Aorta (tissue), 5 donors: ENCODE data around the gene ACOT7. TPM values are rescaled to one million over a fixed set of nuclear protein-coding genes. Genes with fewer than 3 reads are reported as not detected.
A peak's percentile ranks its signal among the peaks of the same experiment; 100 is the strongest.

Experiments used
- ATAC-seq: fragments of 200-7000 bp; cut with Tn5 transposase; one replicate; pipeline ENCODE4 v1.9.1; 2022; ENCODE audit warnings: moderate library complexity; ENCODE audit not compliant: low FRiP score
- DNase-seq, 2 donors: peaks; one replicate each; pipeline ENCODE4 v3.0.0-alpha.2; 2020
- H3K27ac ChIP-seq, 2 donors: one replicate each; pipeline ENCODE4 v1.5.1; 2013; ENCODE audit warnings: low read length in 2 of 2, mild to moderate bottlenecking in 2 of 2, moderate library complexity in 2 of 2, control low read depth in 1 of 2, inconsistent platforms in 1 of 2, low read depth in 1 of 2
- H3K27me3 ChIP-seq, 2 donors: one replicate each; pipeline ENCODE4 v1.6.1; 2013; ENCODE audit warnings: control low read depth in 1 of 2, low read length in 1 of 2, mild to moderate bottlenecking in 1 of 2, moderate library complexity in 1 of 2; ENCODE audit not compliant: insufficient read depth in 2 of 2, control insufficient read depth in 1 of 2
- H3K36me3 ChIP-seq, 2 donors: one replicate each; pipeline ENCODE4 v1.6.1; 2013; ENCODE audit warnings: control low read depth in 1 of 2, low read length in 1 of 2, mild to moderate bottlenecking in 1 of 2; ENCODE audit not compliant: insufficient read depth in 2 of 2, control insufficient read depth in 1 of 2
- H3K4me1 ChIP-seq, 2 donors: one replicate each; pipeline ENCODE4 v1.6.1; 2013; ENCODE audit warnings: low read length in 2 of 2, control low read depth in 1 of 2, mild to moderate bottlenecking in 1 of 2, moderate library complexity in 1 of 2; ENCODE audit not compliant: insufficient read depth in 2 of 2, control insufficient read depth in 1 of 2
- H3K4me3 ChIP-seq, 2 donors: one replicate each; pipeline ENCODE4 v1.5.1; 2013; ENCODE audit warnings: low read length in 2 of 2, control low read depth in 1 of 2, mild to moderate bottlenecking in 1 of 2
- H3K9me3 ChIP-seq: one replicate; pipeline ENCODE4 v1.6.1; 2013; ENCODE audit warnings: mild to moderate bottlenecking, low read length; ENCODE audit not compliant: control insufficient read depth
- WGBS, 2 donors: extraction: QIAGEN DNeasy Blood & Tissue Kit; methylation state at CpG; one replicate each; pipeline ENCODE4 v1.1.7; 2013; 5-methylcytosine and 5-hydroxymethylcytosine counted together
- intact Hi-C, 2 donors: fragments of 100-400 bp; cut with DNase I; formaldehyde crosslinking; loops; one replicate each; pipeline versions ENCODE4 v1.14.2 to v1.15.0; 2022
- polyA plus RNA-seq, 2 donors: library from polyadenylated mRNA; stranded (reverse); fragments of 200-250 nt; gene quantifications; one replicate each; pipeline ENCODE4 v1.2.3, GENCODE V29; 2013
- total RNA-seq, 2 donors: library from RNA; stranded (reverse); fragmentation: NEBNext Ultra II Directional; extraction: Animal tissue kit (Norgen Biotek cat#: 25700); gene quantifications; one replicate each; pipeline ENCODE4 v1.2.1, GENCODE V29; 2021
- donor health status: healthy with polysubstance abuse.
- donor health status: Bipolar disorder and iron deficiency.
- donor health status: DM: no; HTN: no; CAD: no.
- donor health status: DM: no; HTN: no; CAD: no.
- donor health status: DM: yes; HTN: yes; CAD: no.

Gene ACOT7
- total and polyA plus RNA-seq, 4 donors, result 12.5 to 22.6 (median 17.6) TPM

- DNase-seq, result no peak
- H3K4me1 ChIP-seq, result no peaks in the 10 kb centered on the region
- H3K36me3 ChIP-seq, result no peaks in the 10 kb centered on the region
- H3K9me3 ChIP-seq, result no peaks in the 10 kb centered on the region
- H3K4me3 ChIP-seq, result no peak within 1 kb of the TSS
- WGBS, 2 donors, result 7 to 9% methylated on average over 57 to 99 of the region's 99 CpGs
- H3K27me3 ChIP-seq, result peaks cover 0 to 2% of the 10 kb centered on the region in 2 donors
- no peak within 1 kb of the TSS for H3K27ac ChIP-seq
- no peak for ATAC-seq
- intact Hi-C loops, result no loop called here
These were observed 31.3 kb upstream of the ACOT7 start, which contains the start of gene ESPN for GRCh38 chr1:6424619-6425593. Gene ESPN, plus strand, starts transcription at chr1:6424776. Its CDS starts 180 bp downstream, at chr1:6424956.

GRCh38 chr1:6424000-6424565 lies 30.5 kb upstream of the ACOT7 start:
- no peak for ATAC-seq
- WGBS, 2 donors, result 3 to 4% methylated on average over 35 of the region's 35 CpGs
- no peak for DNase-seq
- Histone ChIP-seq H3K9me3 (no peaks in the 10 kb centered on the region), H3K27me3 (peaks cover 0 to 2% of the 10 kb centered on the region in 2 donors), H3K4me3 (no peak overlapping the region), H3K4me1 (no peaks in the 10 kb centered on the region), H3K36me3 (no peaks in the 10 kb centered on the region), H3K27ac (no peak overlapping the region)
- intact Hi-C loops, result no loop called here

GRCh38 chr1:6423321-6423999 lies 29.9 kb upstream of the ACOT7 start:
- intact Hi-C loops, result no loop called here
- no peaks in the 10 kb centered on the region for H3K4me1 ChIP-seq
- H3K27ac ChIP-seq, result no peak overlapping the region
- 6% methylated on average over 24 of the region's 24 CpGs for WGBS, 2 donors
- ATAC-seq, result no peak
- H3K9me3 ChIP-seq, result no peaks in the 10 kb centered on the region
- H3K4me3 ChIP-seq, result no peak overlapping the region
- H3K36me3 ChIP-seq, result no peaks in the 10 kb centered on the region
- DNase-seq, result no peak
- peaks cover 0 to 2% of the 10 kb centered on the region in 2 donors for H3K27me3 ChIP-seq

GRCh38 chr1:6421266-6421665 lies 27.7 kb upstream of the ACOT7 start:
- DNase-seq (no peak), ATAC-seq (no peak)
- no peaks in the 10 kb centered on the region for H3K9me3 ChIP-seq
- H3K27ac ChIP-seq, result no peak overlapping the region
- H3K27me3 ChIP-seq, result peaks cover 0 to 2% of the 10 kb centered on the region in 2 donors
- intact Hi-C loops, result no loop called here
- WGBS, 2 donors, result 72 to 81% methylated on average over 4 of the region's 4 CpGs
- H3K4me3 ChIP-seq, result no peak overlapping the region
- H3K4me1 ChIP-seq, result no peaks in the 10 kb centered on the region
- H3K36me3 ChIP-seq, result no peaks in the 10 kb centered on the region

GRCh38 chr1:6420454-6421042 lies 27.0 kb upstream of the ACOT7 start:
- DNase-seq (no peak), ATAC-seq (no peak)
- no peaks in the 10 kb centered on the region for H3K4me1 ChIP-seq
- 5 to 8% methylated on average over 44 of the region's 44 CpGs for WGBS, 2 donors
- no peak overlapping the region for H3K4me3 ChIP-seq
- H3K27ac ChIP-seq, result no peak overlapping the region
- no peaks in the 10 kb centered on the region for H3K36me3 ChIP-seq
- intact Hi-C loops, result no loop called here
- H3K9me3 ChIP-seq, result no peaks in the 10 kb centered on the region
- H3K27me3 ChIP-seq, result peaks cover 0 to 2% of the 10 kb centered on the region in 2 donors

GRCh38 chr1:6419804-6420453 lies 26.4 kb upstream of the ACOT7 start, which contains the start of gene HES2:
Gene HES2, minus strand, starts transcription at chr1:6419919. Its CDS starts 99 bp downstream, at chr1:6419820.
- Histone ChIP-seq H3K36me3 (no peaks in the 10 kb centered on the region), H3K4me1 (no peaks in the 10 kb centered on the region), H3K9me3 (no peaks in the 10 kb centered on the region), H3K27ac (no peak within 1 kb of the TSS), H3K4me3 (peak within 1 kb of the TSS in 1 of 2 donors; percentile 32), H3K27me3 (peaks cover 0 to 2% of the 10 kb centered on the region in 2 donors)
- 0 to 1% methylated on average over 47 to 62 of the region's 62 CpGs for WGBS, 2 donors
- intact Hi-C loops, result no loop called here
- ATAC-seq (no peak), DNase-seq (no peak)

GRCh38 chr1:6419397-6419803 lies 25.8 kb upstream of the ACOT7 start:
- 2% methylated on average over 39 to 48 of the region's 48 CpGs for WGBS, 2 donors
- intact Hi-C loops, result no loop called here
- no peaks in the 10 kb centered on the region for H3K27me3 ChIP-seq
- no peak for DNase-seq
- H3K27ac ChIP-seq, result no peak overlapping the region
- H3K9me3 ChIP-seq, result no peaks in the 10 kb centered on the region
- no peaks in the 10 kb centered on the region for H3K4me1 ChIP-seq
- H3K36me3 ChIP-seq, result no peaks in the 10 kb centered on the region
- H3K4me3 ChIP-seq, result peak overlapping the region in 1 of 2 donors; percentile 32
- no peak for ATAC-seq
